Posterior cingulate gyrus (tissue), 11 donors: ENCODE results near the gene AGAP3.

Experiments
- DNase-seq, 10 donors: peaks; one replicate each; pipeline versions ENCODE4 v3.0.0 to v3.0.0-alpha.2; 2020 to 2021; ENCODE audit warnings: mixed read lengths in 3 of 10
- intact Hi-C: fragments of 100-400 bp; cut with DNase I; formaldehyde crosslinking; loops from one replicate; pipeline ENCODE4 v1.15.1; 2023

The AGAP3 gene

DNA sequence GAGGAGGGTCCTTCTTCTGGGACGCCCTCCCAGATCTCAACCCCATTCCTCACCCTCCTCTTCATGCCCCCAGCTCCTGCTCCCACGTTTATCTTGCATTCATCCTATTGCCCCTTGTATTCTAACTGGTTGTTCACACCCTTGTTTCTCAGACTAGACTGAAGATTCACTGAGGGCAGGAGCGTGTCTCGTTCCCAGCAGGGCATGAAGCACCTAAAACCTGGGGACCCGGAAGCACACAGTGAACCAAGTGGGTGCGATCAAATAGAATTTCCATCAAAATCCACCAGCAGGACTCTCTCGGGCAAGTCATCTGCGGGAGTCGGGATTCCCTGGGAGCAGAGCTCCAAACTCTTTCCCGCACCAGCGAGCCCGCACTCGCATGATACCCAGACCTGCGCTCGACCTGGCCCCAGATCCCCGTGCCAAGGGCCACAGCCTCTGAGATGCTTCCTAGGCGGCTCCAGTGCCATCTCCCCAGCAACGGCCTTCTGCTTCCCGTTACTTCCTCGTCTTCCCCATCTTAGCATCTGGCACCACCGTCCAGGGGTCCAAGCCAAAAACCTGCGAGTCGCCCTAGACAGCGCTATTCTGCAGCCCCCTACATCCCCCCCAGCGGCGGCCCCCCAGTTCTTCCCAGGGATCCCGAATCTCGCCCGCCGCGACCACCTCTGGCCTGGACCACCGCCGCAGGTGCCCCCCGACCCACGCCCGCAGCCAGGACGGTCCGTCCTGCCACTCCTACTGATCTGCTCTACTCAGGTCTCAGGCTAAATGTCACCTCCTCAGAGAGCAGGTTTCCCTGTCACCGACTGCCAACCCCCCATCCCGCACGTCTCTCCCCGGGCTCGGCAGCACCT lies 87.3 kb downstream of the AGAP3 start:
- DNase-seq, result peak in 1 of 10 donors; percentile 78
- intact Hi-C loops, result loop anchor here (5.0 kb wide), 1 partner anchor 129 kb away; no protein-coding TSS in a partner anchor

DNA sequence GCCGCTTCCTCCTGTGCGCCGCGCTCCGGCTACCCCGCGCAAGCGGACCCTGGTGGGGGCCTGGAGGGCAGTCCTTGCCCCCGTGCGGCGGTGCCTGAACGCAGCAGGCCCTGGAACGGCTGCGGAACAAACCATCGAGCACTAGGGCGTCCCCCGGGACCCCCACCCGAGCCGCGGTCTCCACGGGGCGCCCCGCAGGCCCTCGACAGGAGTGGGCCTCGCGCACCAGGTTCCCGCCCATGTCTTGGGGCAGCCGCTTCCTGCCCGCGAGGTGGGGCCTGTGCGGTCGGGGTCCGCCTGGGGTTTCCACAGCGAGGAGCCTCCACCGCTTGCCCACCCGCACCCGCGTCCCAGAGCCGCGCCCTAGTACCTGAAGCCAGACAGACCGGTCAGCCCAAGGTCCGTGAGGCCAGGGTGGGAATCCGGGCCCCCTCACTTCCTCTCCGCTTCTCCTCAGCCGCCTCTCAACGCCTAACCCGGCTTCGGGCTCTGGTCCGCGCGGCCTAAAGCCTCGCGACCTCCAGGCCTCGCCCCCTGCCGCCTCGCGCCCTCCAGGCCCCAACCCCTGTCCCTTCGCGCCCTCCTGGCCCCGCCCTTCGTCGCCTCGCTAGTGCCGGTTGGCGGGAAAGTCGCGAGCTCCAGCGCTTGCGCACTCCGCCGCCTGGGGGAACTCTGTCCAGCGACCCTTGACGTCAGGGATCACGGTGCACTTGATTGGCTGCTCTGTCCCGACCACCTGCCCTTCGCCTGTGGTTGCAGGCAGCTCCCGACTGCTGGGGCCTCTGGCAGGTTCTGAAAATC lies 88.2 kb downstream of the AGAP3 start:
- intact Hi-C loops, result loop anchor here (5.0 kb wide), 1 partner anchor 128 kb away; no protein-coding TSS in a partner anchor
- peak in 1 of 10 donors; percentile 85 for DNase-seq

DNA sequence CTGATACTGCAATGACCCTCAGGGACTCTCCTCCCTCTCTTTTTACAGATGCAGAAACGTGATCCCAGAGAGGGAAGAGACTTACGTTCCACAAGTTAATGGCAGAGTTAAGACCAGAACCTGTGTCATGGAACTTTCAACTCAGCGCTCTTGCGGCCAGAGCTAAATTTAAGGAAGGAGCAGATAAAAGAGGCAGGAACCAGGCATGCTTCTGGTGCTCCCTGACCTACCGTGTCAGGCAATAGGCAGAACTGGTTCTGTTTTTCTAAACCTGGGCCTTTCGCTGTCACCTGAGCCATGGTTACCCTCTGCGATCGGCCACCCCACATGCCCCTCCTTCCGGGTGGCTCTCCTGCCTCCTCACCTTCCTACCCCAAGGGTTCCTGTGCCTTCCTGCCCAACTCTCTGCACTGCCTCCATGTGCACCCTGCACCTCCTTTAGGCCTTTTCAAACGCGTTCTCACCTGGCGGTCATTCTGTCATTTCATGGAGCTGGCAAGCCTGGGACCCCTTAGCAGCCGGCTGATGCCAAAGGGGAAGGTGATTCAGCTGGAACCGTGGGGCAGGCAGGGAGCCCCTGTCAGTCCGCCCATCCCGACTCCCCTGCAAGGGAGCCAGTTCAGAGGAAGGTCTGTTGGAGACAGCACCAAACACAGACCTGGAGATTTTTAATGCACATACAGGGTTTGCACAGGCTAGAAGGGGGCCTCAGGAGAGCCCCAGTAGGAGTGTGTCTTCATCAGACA lies 88.9 kb downstream of the AGAP3 start:
- DNase-seq, result peak in 1 of 10 donors; percentile 47
- intact Hi-C loops, result no loop called here

DNA sequence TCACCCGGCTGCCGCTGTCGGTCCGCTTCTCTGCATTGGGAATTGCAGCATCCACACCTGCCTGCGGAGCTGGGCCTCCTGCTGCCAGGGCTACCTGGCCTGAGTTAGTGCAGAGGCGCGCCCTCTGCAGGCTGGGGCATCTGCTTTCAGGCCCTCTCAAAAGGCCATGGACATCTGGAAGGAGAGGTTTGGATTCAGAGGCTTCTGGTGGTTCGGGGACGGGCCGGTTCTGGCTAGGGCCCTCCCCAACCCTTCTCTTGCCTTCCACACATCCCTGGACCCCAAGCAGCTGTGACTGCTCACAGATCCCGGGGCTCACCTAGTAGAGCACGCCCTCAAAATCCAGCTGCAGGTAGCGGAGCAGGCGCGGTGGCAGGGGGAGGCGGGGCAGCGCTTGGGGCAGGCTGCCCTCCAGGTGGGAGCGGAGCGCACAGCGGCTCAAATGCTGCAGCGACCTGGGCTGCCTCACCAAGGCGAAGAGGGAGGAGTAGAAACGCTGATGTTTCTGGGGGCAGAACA lies 89.6 kb downstream of the AGAP3 start:
- intact Hi-C loops, result no loop called here
- peak in 1 of 10 donors; percentile 77 for DNase-seq

DNA sequence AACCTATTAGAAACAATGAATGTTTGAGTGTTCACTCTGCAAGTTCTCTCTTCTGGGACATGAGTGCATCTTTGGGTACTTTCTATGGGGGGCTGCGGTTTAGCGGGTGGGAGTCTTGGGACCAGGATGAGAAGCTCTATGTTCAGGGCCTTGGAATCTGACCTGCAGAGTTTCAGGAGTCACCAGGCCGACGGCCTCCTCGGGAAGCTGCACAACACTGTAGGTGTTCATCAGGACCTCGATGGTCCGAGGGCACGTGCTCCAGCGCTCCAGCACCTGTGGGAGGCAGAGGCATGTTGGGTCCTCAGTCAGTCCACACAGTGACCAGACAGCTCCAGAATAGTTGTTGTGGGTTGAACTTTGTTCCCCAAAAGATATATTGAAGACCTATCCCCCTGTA lies 90.1 kb downstream of the AGAP3 start:
- intact Hi-C loops, result no loop called here
- DNase-seq, result peak in 1 of 10 donors; percentile 40

DNA sequence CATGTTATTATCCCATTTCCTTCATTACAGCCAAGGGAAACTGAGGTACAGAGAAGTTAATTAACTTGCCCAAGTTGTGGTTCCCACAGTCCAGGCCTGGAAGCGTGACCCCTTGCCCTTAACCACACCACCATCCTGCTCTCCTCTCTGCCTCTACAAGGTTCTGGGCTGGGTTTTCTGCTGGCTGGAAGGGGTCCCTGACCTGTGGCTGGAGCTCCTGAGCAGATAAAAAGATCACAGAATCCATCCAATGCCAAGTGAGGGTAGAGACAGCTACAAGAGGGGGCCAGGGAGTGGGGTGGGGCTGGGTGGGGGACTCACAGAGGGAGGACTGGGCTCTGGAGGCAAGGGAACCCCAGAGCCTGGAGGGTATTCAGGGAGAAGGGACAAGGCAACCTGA lies 91.0 kb downstream of the AGAP3 start:
- intact Hi-C loops, result no loop called here
- peak in 1 of 10 donors; percentile 31 for DNase-seq

DNA sequence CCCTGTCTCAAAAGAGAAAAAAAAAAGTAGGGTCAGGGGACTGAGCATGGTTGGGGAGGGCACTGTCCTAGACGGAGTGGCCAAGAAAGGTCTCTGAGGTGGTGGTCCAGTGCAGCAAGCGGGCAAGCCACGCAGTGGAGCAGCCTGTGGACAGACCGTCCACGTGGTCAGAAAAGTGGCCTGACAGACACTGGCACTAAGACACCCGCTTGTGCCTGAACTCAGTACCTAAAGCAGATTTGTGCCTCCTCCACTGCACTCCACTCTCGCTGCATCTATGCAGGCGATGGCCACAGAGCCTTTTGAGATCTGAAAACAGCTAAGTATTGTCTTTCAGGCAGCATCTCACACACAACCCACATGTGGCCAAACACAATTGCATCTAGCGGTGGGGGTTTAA lies 92.0 kb downstream of the AGAP3 start:
- intact Hi-C loops, result no loop called here
- DNase-seq, result peak in 1 of 10 donors; percentile 45

DNA sequence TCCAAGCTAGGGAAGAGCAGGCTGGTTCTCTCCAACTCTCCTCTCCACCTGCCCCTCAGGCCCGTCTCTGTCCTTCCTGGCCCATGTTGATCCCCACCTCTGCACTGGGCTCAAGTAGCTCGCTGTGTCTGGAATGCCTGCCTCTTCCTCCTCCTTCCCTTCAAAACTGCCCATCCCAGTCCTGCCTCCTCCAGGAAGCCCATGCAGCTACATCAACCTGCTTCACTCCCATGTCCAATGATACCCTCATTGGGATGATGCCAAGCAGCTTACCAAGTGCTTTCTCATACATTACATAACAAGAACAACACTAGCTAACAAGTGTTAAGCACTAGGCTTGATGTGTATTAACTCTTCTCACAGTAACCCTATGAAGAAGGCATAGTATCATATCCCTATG lies 92.6 kb downstream of the AGAP3 start:
- intact Hi-C loops, result no loop called here
- DNase-seq, result peak in 1 of 10 donors; percentile 26

DNA sequence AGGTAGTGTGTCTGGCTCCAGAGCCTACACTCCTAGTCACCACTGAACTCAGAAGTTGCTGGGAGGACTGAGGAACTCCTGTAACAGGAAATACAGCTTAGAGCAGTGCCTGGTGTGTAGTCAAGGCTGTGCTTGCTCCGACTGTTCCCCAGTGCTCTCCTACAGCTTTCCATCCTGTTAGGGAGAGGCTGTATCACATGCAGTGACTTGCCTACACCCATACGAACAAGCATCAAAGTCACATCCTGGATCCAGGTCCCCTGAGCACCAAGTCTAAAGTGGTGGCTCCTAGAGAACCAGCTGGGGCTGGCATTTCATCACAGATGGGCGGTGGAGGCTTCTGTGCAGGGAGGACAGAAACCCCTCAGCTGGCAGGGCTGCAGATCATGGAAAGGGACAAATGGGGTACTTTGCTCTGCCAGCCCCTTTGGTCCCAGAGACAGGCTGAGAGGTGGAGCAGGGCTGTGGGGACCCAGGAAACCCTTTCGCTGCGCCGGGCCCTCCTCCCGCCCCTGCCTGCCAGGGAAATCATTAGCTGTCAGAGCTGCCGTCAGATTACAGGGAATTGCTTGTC lies 93.1 kb downstream of the AGAP3 start:
- DNase-seq, result peak in 1 of 10 donors; percentile 55

DNA sequence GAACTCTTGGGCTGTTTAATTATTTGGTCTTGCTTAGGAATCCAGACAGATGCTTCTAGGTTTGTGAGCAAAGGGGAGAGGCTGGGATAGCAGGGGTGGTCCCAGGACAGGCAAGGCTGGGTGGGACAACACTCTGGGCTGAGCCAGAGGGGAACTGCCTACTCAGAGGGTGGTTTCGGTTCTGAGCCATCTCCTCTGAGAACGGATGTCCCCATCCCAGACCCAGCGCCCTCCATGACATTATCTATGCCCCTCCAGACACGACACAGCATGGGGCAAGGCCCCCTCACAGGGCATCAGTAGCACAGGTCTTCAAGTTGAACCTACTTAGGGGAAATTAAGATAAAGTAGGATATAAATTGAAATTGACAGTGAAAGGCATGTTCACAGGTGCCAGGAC lies 93.7 kb downstream of the AGAP3 start:
- DNase-seq, result no peak
- intact Hi-C loops, result no loop called here

More for the DNA sequence above, 93.1 kb downstream of the AGAP3 start:
- intact Hi-C loops, result no loop called here

DNA sequence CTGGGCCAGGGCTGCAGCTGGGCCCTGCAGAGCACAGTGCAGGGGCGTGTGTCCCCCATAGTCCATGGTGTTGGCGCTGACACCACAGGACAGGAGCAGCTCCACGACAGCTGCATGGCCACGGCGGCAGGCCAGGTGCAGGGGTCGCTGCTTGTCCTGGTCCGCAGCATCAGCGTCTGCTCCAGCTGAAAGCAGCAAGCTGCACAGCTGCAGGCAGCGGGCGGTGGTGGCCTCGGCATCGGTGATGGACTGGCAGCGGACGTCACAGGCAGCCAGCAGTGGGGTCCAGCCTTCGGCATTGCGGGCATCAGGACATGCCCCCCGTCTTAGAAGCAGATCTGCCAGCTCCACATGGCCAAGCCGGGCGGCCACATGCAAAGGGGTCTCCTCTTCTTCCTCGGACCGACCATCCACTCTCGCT lies 94.7 kb downstream of the AGAP3 start:
- DNase-seq, result peak in 1 of 10 donors; percentile 79
- intact Hi-C loops, result no loop called here

DNA sequence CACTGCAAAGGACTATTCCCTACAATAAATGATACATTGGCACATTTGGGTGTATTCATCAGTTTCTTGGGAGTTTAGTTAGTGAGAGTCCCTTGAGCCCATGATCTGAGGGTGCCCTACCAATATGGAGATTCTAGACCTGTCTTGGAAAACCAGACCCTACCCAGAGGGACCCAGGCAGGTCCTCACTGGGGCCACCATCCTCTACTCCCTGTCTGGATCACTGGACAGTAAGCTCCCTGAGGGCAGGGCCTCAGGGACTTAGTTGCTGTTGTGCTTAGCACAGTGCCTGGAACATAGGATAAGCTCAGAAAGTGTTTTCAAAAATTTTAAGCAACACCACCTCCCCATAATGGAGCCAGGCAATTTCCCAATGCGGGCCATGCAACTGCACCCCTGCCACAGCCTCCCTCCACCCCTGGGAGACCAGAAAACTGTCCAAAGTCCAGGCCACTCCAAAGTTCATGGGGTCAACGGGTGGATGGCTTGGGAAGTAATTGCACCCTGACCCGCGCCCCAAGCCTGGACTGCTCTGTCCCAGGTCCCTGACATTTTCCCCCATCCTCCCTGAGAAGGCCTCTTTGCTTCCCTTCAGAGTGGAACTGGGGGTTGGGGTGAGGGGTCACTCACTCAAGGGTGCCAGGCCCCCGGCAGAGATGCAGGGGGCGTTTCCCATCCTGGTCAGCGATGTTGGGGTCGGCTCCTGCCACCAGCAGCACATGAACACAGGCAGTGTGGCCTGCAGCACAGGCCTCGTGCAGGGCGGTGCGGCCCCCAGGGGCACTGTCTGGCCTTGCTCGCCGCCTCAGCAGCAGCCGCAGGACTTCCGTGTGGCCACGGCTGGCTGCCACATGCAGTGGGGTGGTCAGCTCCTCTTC lies 99.7 kb downstream of the AGAP3 start:
- intact Hi-C loops, result no loop called here
- DNase-seq, result no peak

DNA sequence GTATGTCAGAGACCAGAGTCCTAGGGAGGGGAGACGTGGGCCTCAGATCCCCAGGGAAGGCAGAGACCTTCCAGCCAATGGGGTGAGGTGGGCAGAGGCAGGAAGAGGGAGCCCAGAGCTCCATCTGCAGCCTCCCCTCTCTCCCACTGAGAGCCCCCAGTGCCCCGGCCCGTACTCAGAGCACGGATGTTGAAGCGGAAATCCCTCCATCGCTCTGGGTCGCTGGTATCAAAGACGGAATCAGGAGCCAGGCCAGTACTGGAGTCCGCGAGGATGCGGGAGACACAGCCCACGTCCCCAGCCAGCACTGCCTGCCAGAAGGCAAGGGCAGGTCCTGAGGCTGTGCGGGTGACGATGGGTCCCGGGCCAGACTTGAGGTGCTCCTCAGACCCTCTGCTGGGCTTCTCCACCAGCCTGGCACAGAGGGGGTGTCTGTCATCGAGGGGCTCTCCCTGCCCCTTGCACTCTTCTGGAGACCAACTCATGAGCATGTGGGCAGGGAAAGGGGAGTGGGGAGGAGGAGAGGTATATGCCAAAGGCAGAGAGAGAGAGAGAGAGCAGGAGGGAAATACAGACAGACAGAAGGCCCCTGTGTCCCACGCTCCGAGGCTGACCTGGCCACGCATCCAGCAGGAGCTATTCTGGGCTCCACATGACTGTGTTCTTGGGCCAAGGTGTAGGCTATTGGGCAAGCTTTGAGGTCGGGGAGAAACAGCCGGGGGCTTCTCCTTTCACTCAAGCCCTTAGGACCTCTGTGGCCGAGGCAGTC lies 100.5 kb downstream of the AGAP3 start, which contains the start of gene ASB10:
ASB10 (minus strand) TSS at position 611 of the 769 bp plus-strand sequence; CDS start at position 491, 120 bp downstream.
- DNase-seq, result no peak
- intact Hi-C loops, result no loop called here

DNA sequence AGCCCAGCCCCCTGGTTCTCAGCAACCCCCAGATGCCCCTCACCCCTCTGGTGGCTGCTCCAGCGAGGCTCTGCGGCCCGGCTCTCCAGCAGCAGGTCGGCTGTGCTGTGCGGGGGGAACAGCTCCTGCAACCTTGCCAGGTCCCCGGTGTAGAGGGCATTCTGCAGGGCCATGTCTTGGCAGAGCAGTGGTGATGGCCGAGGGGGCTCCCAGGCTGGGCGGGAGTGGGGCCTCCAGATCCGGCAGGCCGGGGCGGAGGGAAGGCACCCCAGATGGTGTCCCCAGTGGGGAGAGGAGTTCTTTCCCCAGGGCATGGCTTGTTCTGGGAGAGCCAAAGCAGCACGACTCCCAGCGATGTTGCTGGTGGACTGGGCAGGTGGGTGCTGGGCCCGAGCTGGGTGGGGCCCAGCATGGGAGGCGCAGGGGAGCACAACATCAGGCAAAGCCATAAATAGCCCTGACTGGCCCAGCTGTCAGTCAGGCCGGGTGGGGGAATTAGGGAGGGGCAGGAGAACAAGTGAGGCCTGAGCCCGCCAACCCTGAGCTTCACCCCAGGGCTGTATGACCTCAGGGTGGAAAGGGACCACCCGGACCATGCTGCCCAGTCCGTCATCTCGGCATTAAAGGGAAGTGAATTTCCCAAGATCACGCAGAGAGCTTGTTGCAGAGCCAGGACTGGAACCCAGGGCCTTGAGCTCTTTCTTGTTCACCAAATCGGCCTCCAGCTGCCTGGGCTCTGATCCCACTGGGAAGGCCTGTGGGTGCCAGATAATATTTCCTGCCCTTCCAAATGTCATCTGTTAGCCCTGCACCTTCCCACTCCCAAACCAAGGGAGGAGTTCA lies 101.4 kb downstream of the AGAP3 start:
- intact Hi-C loops, result no loop called here
- DNase-seq, result peak in 1 of 10 donors; percentile 64

DNA sequence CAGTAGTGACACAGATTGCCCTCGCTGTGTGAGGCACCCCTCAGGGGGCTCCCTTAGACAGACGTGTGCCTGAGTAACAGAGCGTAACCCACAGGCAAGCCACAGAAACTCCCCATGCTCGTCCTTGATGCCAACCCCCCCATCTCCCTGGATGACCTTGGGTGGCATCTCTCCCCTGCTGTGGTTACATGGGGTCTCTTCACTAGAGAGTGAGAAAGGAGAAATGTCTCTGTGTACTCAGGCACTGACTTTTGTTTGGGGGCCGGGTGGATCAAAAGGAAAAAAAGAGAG lies 101.9 kb downstream of the AGAP3 start:
- no peak for DNase-seq
- intact Hi-C loops, result no loop called here

DNA sequence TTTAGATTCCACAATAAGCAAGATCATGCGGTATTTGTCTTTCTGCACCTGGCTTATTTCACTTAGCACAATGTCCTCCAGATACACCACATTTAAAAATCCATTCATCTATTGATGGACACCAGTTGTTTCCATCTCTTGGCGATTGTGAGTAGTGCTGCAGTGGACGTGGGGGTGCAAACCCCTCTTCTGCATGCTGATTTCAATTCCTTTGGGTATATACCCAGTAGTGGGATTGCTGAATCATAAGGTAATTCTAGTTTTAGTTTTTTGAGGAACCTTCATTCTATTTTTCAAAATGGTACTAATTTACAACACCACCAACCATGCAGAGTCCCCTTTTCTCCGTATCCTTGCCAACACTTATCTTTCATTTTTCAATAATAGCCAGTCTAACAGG lies 102.8 kb downstream of the AGAP3 start:
- intact Hi-C loops, result no loop called here

DNA sequence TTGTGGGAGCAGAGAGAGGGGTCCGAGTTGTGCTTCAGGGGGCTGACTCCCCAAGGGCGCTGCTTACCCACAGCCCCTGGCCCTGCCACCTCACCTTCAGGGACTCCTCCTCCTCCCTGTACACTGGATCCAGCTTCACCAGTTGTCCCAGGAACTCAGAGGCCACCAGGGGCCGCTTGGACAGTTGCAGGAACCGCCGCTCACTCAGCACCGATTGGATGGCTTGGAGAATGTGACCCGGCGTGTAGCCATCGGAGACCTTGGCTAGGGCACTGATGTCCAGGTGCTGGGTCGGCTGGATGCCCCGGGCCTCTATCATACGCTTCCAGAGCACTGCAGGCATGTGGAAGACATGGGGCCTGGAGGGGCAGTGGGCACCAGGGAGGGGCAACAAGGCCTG lies 105.3 kb downstream of the AGAP3 start:
- intact Hi-C loops, result no loop called here
- peak in 1 of 10 donors; percentile 65 for DNase-seq

More for the DNA sequence above, 102.8 kb downstream of the AGAP3 start:
- DNase-seq, result no peak
